HepG2 (cell line): ENCODE data around the gene ENTPD1. TPM values are rescaled to one million over a fixed set of nuclear protein-coding genes. Genes with fewer than 3 reads are reported as not detected.
A peak's percentile ranks its signal among the peaks of the same experiment; 100 is the strongest.
"Not testable (repeated sequence)": the region's sequence is repeated elsewhere in the genome, so short reads cannot be mapped to it uniquely, and the experiment has no call there.

Source experiments
- CBX5 ChIP-seq: sonication (generic); formaldehyde crosslinking; IDR thresholded peaks from 2 replicates; pipeline ENCODE4 v1.4.0; 2020; ENCODE audit warnings: missing genetic modification reagents, borderline replicate concordance
- CEBPB ChIP-seq: IDR thresholded peaks from 2 replicates; pipeline ENCODE4 v1.6.1; 2011; ENCODE audit warnings: low read depth, low read length, improper control_type of control experiment, borderline replicate concordance
- ELF1 ChIP-seq: sonication (generic); formaldehyde crosslinking; IDR thresholded peaks from 2 replicates; pipeline ENCODE4 v1.4.0; 2020; ENCODE audit warnings: missing genetic modification reagents
- FOXA1 ChIP-seq, 2 experiments: fragments of 450-650 bp in 1 of 2; sonication (generic) in 1 of 2; formaldehyde crosslinking in 1 of 2; IDR thresholded peaks; 2 replicates each; pipeline versions ENCODE4 v1.4.0 to v1.6.1; 2016 to 2020; ENCODE audit warnings: missing genetic modification reagents in 1 of 2
- KDM6A ChIP-seq: IDR thresholded peaks from 2 replicates; pipeline ENCODE4 v1.6.1; 2016; ENCODE audit warnings: low read depth
- MAZ ChIP-seq, 2 experiments: sonication (generic) in 1 of 2; formaldehyde crosslinking in 1 of 2; IDR thresholded peaks; 2 replicates each; pipeline versions ENCODE4 v1.5.0 to v1.6.1; 2012 to 2020; ENCODE audit warnings: low read depth in 2 of 2, mild to moderate bottlenecking in 2 of 2, borderline replicate concordance in 1 of 2, improper control_type of control experiment in 1 of 2, low read length in 1 of 2, missing genetic modification reagents in 1 of 2, moderate library complexity in 1 of 2
- NR2F6 ChIP-seq, 2 experiments: IDR thresholded peaks; 2 replicates each; pipeline ENCODE4 v1.6.1; 2016; ENCODE audit warnings: antibody characterized with exemption in 1 of 2, mild to moderate bottlenecking in 1 of 2
- RCOR2 ChIP-seq: IDR thresholded peaks from 2 replicates; pipeline ENCODE4 v1.6.1; 2016; ENCODE audit warnings: missing biosample characterization, missing genetic modification reagents
- SOX13 ChIP-seq, 3 experiments: fragments of 450-650 bp in 1 of 3; sonication (generic) in 1 of 3; formaldehyde crosslinking in 1 of 3; IDR thresholded peaks in 2 of 3; conservative IDR thresholded peaks in 1 of 3; 2 replicates each; pipeline versions ENCODE4 v1.5.0 to v1.6.1; 2016 to 2020; ENCODE audit warnings: antibody characterized with exemption in 1 of 3, mild to moderate bottlenecking in 1 of 3, missing compliant biosample characterization in 1 of 3, missing genetic modification reagents in 1 of 3, moderate library complexity in 1 of 3
- SOX6 ChIP-seq, 2 experiments: fragments of 450-650 bp in 1 of 2; sonication (generic) in 1 of 2; formaldehyde crosslinking in 1 of 2; IDR thresholded peaks; 2 replicates each; pipeline versions ENCODE4 v1.4.0 to v1.6.1; 2017 to 2020; ENCODE audit warnings: antibody characterized with exemption in 1 of 2, mild to moderate bottlenecking in 1 of 2, missing genetic modification reagents in 1 of 2
- THAP11 ChIP-seq: IDR thresholded peaks from 2 replicates; pipeline ENCODE4 v1.6.1; 2016; ENCODE audit warnings: missing biosample characterization, missing genetic modification reagents
- ZMYM4 ChIP-seq: sonication (generic); formaldehyde crosslinking; IDR thresholded peaks from 2 replicates; pipeline ENCODE4 v1.8.1; 2023; ENCODE audit warnings: mild to moderate bottlenecking, missing genetic modification reagents
- ZNF788 ChIP-seq: sonication (generic); formaldehyde crosslinking; IDR thresholded peaks from 2 replicates; pipeline ENCODE4 v1.5.0; 2020; ENCODE audit warnings: mild to moderate bottlenecking, missing genetic modification reagents, borderline replicate concordance
- polyA plus RNA-seq, 8 experiments: library from polyadenylated mRNA; depleted of rRNA in 3 of 8; stranded (reverse) in 7 of 8; unstranded in 1 of 8; fragments of >200 nt; fragmentation: Illumina TruSeq in 4 of 8; extraction: Trizol in 4 of 8; gene quantifications; 2 replicates each; pipeline versions ENCODE4 v1.2.1 to v1.2.3, GENCODE V29; 2011 to 2016; ENCODE audit warnings: low read depth in 4 of 8, missing spikeins in 1 of 8, mixed read lengths in 1 of 8; ENCODE audit not compliant: insufficient read depth in 1 of 8
- total RNA-seq, 5 experiments: library from RNA; depleted of rRNA; stranded (reverse); fragments of >200 nt; fragmentation: Illumina TruSeq; extraction: Trizol; gene quantifications; 2 replicates each; pipeline ENCODE4 v1.2.3, GENCODE V29; 2016; ENCODE audit warnings: low read depth in 1 of 5
- TF ChIP-seq, protein P1 (sequence below): sonication (generic); formaldehyde crosslinking; IDR thresholded peaks from 2 replicates; pipeline ENCODE4 v1.5.1; 2020; ENCODE audit warnings: mild to moderate bottlenecking, missing genetic modification reagents, moderate library complexity
- TF ChIP-seq, protein P2 (sequence below): sonication (generic); formaldehyde crosslinking; IDR thresholded peaks from 2 replicates; pipeline ENCODE4 v1.4.0; 2020; ENCODE audit warnings: missing genetic modification reagents

Gene ENTPD1
- total and polyA plus RNA-seq, 2 of the 13 experiments (the other 11 are each of a cell fraction or from before 2014, with no cell fraction given): 0.07 TPM

GRCh38 chr10:95806687-95807380 lies 50.9 kb downstream of the ENTPD1 start (continued):
- TF ChIP-seq MAZ (IDR thresholded peaks at IDR 0.05; ENCODE audit: borderline replicate concordance, low read depth, low read length); SOX13 (IDR thresholded peaks at IDR 0.05); FOXA1 (IDR thresholded peaks at IDR 0.05); NR2F6 (IDR thresholded peaks at IDR 0.05); SOX6 (IDR thresholded peaks at IDR 0.05): not testable (repeated sequence)
- peak; percentile 58; the same call in 1 of the 2 replicates for TF ChIP-seq MAZ (CRISPR knock-in tag; IDR thresholded peaks at IDR 0.05; ENCODE audit: low read depth)
- peak in 1 of 2 experiments; percentile 78; a peak in 2 of 4 replicates for TF ChIP-seq SOX13 (CRISPR knock-in tag; conservative IDR thresholded peaks at IDR 0.05 in 1 of 2, IDR thresholded peaks at IDR 0.05 in 1 of 2)
- 0 out of 2 replicates have a peak, but pooled peaks have one; percentile 8 for TF ChIP-seq KDM6A (CRISPR knock-in tag)
- TF ChIP-seq, protein P1, sequence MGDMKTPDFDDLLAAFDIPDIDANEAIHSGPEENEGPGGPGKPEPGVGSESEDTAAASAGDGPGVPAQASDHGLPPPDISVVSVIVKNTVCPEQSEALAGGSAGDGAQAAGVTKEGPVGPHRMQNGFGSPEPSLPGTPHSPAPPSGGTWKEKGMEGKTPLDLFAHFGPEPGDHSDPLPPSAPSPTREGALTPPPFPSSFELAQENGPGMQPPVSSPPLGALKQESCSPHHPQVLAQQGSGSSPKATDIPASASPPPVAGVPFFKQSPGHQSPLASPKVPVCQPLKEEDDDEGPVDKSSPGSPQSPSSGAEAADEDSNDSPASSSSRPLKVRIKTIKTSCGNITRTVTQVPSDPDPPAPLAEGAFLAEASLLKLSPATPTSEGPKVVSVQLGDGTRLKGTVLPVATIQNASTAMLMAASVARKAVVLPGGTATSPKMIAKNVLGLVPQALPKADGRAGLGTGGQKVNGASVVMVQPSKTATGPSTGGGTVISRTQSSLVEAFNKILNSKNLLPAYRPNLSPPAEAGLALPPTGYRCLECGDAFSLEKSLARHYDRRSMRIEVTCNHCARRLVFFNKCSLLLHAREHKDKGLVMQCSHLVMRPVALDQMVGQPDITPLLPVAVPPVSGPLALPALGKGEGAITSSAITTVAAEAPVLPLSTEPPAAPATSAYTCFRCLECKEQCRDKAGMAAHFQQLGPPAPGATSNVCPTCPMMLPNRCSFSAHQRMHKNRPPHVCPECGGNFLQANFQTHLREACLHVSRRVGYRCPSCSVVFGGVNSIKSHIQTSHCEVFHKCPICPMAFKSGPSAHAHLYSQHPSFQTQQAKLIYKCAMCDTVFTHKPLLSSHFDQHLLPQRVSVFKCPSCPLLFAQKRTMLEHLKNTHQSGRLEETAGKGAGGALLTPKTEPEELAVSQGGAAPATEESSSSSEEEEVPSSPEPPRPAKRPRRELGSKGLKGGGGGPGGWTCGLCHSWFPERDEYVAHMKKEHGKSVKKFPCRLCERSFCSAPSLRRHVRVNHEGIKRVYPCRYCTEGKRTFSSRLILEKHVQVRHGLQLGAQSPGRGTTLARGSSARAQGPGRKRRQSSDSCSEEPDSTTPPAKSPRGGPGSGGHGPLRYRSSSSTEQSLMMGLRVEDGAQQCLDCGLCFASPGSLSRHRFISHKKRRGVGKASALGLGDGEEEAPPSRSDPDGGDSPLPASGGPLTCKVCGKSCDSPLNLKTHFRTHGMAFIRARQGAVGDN (CRISPR knock-in tag): peak; percentile 47
- TF ChIP-seq, protein P2, sequence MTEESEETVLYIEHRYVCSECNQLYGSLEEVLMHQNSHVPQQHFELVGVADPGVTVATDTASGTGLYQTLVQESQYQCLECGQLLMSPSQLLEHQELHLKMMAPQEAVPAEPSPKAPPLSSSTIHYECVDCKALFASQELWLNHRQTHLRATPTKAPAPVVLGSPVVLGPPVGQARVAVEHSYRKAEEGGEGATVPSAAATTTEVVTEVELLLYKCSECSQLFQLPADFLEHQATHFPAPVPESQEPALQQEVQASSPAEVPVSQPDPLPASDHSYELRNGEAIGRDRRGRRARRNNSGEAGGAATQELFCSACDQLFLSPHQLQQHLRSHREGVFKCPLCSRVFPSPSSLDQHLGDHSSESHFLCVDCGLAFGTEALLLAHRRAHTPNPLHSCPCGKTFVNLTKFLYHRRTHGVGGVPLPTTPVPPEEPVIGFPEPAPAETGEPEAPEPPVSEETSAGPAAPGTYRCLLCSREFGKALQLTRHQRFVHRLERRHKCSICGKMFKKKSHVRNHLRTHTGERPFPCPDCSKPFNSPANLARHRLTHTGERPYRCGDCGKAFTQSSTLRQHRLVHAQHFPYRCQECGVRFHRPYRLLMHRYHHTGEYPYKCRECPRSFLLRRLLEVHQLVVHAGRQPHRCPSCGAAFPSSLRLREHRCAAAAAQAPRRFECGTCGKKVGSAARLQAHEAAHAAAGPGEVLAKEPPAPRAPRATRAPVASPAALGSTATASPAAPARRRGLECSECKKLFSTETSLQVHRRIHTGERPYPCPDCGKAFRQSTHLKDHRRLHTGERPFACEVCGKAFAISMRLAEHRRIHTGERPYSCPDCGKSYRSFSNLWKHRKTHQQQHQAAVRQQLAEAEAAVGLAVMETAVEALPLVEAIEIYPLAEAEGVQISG: 0 out of 2 replicates have a peak, but pooled peaks have one; percentile 17
- TF ChIP-seq FOXA1 (CRISPR knock-in tag; IDR thresholded peaks at IDR 0.05): peak; percentile 69
- peak; percentile 46; the same call in 1 of the 2 replicates for TF ChIP-seq CEBPB
- TF ChIP-seq RCOR2 (CRISPR knock-in tag): 0 out of 2 replicates have a peak, but pooled peaks have one; percentile 27
- TF ChIP-seq ZMYM4 (CRISPR knock-in tag): peak; percentile 64; the same call in 1 of the 2 replicates
- TF ChIP-seq ELF1 (CRISPR knock-in tag): peak; percentile 9; the same call in 1 of the 2 replicates
- 0 out of 2 replicates have a peak, but pooled peaks have one; percentile 25 for TF ChIP-seq NR2F6 (CRISPR knock-in tag; IDR thresholded peaks at IDR 0.05)
- TF ChIP-seq ZNF788 (CRISPR knock-in tag): 0 out of 2 replicates have a peak, but pooled peaks have one; percentile 45
- peak; percentile 55 for TF ChIP-seq THAP11 (CRISPR knock-in tag)
- peak; percentile 48; the same call in 1 of the 2 replicates for TF ChIP-seq CBX5 (CRISPR knock-in tag)
- peak; percentile 87 for TF ChIP-seq SOX6 (CRISPR knock-in tag; IDR thresholded peaks at IDR 0.05)
